HUDEP-2 (cell line): Measurements from ENCODE around the gene UBE2K.
A peak's percentile ranks its signal among the peaks of the same experiment; 100 is the strongest.
"Not testable (repeated sequence)": the region's sequence is repeated elsewhere in the genome, so short reads cannot be mapped to it uniquely, and the experiment has no call there.

Source experiments
- DNase-seq, 76 experiments: peaks; one replicate each; lab custom pipeline; 2025; ENCODE audit not compliant: unreplicated experiment in 76 of 76; lab: John Stamatoyannopoulos, UW

UBE2K gene

GRCh38 chr4:39786838-39787237 lies 88.9 kb downstream of the UBE2K start:
- no peak for DNase-seq

- no peak for DNase-seq
These were observed 94.2 kb downstream of the UBE2K start for GRCh38 chr4:39792128-39792527.

- peak in 31 of 76 experiments; percentile 1 to 70 (median 29) for DNase-seq
These were observed 94.6 kb downstream of the UBE2K start for GRCh38 chr4:39792529-39792928.

- not testable (repeated sequence) for DNase-seq
These were observed 95.0 kb downstream of the UBE2K start for GRCh38 chr4:39792976-39793375.

GRCh38 chr4:39802005-39802404 lies 104.1 kb downstream of the UBE2K start:
- no peak for DNase-seq

GRCh38 chr4:39808231-39808749 lies 110.4 kb downstream of the UBE2K start:
- peak in 5 of 76 experiments; percentile 1 to 24 (median 4) for DNase-seq

- no peak for DNase-seq
These were observed 114.6 kb downstream of the UBE2K start for GRCh38 chr4:39812500-39812899.

GRCh38 chr4:39813033-39813432 lies 115.1 kb downstream of the UBE2K start:
- DNase-seq = not testable (repeated sequence)

- not testable (repeated sequence) for DNase-seq
These were observed 115.8 kb downstream of the UBE2K start for GRCh38 chr4:39813761-39814160.

- no peak for DNase-seq
These were observed 116.7 kb downstream of the UBE2K start for GRCh38 chr4:39814403-39815185.

- no peak for DNase-seq
These were observed 120.7 kb downstream of the UBE2K start for GRCh38 chr4:39818646-39819045.

GRCh38 chr4:39820186-39820585 lies 122.2 kb downstream of the UBE2K start:
- DNase-seq = peak in 21 of 76 experiments; percentile 1 to 43 (median 10)

- DNase-seq = no peak
These were observed 124.0 kb downstream of the UBE2K start for GRCh38 chr4:39821951-39822350.

- no peak for DNase-seq
These were observed 124.7 kb downstream of the UBE2K start for GRCh38 chr4:39822662-39823061.

GRCh38 chr4:39823191-39823590 lies 125.3 kb downstream of the UBE2K start:
- no peak for DNase-seq

- DNase-seq = no peak
These were observed 127.2 kb downstream of the UBE2K start for GRCh38 chr4:39825090-39825489.

GRCh38 chr4:39825741-39826231 lies 127.8 kb downstream of the UBE2K start:
- DNase-seq = no peak
